NCI-H82 (cell line): ENCODE data around the gene DNAAF3.
A peak's percentile ranks its signal among the peaks of the same experiment; 100 is the strongest.
"Not testable (repeated sequence)": the region's sequence is repeated elsewhere in the genome, so short reads cannot be mapped to it uniquely, and the experiment has no call there.

Experiments used
- DNase-seq: peaks from one replicate; lab custom pipeline; 2025; lab: John Stamatoyannopoulos, UW

The DNAAF3 gene

DNA sequence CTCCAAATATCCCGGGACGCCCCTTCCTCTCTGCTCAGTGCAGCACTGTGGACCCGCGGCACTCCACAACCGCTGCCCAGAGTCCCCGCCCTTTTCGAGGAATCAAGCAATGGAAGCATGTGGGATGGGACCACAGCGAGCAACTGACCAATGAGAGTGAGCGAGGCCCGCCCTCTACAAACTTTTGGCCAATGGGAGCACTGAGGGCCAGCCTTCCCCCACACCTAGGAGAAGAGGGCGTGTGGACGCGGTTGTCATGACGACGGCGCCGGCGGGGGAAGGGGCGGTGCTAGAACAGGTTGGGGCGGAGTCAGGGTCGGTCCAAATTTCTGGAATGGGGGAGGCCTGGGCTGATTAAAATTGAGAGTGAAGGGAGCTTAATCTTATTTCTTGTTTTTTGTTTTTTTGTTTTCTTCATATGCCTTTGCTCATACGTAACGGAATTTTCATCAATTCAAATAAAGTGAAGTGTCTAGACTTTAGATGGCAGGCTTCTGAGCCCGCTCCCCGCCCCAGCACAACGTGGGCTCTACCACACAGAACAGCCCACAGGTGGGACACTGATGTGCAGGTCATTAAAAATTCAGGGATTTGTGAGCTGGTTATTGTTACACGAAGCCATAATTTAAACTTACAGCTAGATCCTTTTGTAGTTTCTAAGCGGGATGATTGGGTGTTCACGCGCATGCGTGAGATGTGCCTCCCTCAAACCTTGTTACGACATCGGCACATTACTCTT lies at the start of gene DNAAF3:
DNAAF3 (minus strand) TSS at position 84 of the 739 bp plus-strand sequence. CDS start 200 bp downstream, outside the sequence.
- peak; percentile 99 for DNase-seq

DNA sequence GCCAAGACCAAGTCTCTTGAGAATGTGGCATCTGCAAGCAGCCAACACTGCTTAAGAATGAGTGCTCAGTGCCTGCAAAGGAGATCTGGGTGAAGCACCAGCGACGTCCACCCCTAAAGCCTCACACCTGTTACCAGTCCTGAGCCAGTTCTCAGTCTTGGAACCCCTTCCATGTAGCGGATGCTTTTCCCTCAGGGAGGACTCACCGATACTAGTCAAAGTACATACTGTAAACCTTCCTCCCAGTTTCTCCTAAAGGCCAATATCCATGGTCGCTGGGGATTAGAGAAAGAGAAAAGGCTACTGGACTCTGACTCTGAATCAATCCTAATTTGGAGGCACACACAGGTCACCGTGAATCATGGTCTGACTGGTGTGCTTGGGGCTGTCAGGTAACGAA lies 47.1 kb upstream of the DNAAF3 start:
- no peak for DNase-seq

DNA sequence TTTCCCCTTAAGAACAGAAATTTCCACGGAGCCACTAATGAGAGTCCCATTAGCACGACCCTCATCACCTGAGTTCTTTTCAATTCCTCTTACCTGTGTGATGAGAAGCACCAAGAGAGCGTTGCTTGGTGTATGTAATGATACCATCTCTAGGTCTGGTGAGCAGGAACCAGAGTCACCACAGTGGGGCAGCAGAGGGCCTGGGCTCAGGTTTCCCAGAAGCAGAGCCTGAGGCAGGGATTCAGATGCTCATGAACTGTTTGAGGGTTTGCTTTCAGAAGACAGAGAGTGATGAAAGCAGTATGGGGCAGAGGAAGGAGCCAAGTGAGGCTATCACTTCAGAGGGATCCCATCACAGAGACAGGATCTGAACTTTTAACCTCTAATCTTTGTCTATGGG lies 46.0 kb upstream of the DNAAF3 start:
- peak; percentile 60 for DNase-seq

DNA sequence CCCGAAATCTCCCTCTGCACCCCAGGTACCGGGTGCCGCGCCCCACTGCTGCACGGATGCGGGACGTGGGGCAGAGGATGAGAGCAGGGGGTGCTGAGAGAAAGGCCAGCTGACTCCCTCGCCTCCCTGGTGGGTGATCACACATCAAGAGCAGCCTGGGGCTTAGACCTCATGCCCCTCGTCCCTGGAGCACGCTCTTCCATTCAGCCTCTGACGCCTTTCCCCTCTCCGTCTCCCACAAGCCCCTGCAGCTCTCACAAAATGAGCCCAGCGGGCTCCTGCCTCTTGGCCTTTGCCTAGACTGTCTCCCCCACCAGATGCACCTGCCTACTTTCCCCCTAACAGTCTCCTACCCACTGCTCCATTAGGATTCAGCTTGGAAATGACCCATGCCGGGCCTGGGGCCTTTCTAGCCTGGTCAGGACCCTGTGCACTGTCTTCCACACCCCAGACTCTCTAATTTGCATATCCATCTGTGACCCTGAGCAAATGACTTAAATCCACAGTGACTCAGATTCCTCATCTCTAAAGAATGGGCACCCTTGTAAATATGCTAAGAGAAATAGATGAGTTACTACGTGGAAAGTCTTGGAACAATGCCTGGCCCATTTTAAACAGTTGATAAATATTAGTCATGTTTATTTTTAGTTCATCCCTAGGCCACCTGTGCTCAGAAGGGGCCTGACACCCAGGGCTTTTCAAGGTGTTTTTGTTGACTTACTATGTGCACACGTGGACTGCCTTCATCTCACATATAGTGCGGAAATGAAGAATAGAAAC lies 43.5 kb upstream of the DNAAF3 start:
- DNase-seq: no peak

DNA sequence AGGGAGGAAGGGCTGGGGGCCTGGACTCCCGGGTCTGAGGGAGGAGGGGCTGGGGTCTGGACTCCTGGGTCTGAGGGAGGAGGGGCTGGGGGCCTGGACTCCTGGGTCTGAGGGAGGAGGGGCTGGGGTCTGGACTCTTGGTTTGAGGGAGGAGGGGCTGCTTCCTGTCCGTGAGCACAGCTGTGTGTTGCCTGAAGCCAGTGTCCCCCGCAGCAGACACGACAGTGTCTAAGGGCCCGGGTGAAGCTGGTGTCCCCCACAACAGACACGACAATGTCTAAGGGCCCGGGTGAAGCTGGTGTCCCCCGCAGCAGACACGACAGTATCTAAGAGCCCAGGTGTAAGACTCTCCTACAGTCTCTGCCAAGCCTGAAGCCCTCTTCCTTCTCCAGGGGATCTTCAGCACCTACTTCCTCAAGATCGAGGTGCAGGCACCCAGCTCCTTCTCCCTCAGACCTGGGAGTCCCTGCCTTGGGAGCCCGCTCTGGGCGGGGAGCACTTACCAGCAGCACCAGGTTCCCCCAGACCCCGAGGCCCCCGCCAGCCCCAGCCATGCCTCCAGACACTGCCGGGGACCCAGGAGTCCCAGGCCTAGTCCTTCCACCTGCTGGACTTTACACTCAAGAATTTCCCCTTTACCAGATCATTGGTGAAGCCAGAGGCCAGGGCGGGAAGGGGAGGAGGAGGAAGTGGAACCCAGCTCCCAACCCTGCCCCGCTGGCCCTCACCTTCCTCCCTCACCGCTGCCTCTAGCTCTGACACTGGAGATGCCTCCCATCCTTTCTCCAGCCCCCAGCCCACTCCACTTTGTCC lies 42.7 kb upstream of the DNAAF3 start, which contains the start of gene PTPRH:
PTPRH (minus strand) TSS at position 622 of the 813 bp plus-strand sequence; CDS start at position 554, 68 bp downstream.
- DNase-seq: no peak

DNA sequence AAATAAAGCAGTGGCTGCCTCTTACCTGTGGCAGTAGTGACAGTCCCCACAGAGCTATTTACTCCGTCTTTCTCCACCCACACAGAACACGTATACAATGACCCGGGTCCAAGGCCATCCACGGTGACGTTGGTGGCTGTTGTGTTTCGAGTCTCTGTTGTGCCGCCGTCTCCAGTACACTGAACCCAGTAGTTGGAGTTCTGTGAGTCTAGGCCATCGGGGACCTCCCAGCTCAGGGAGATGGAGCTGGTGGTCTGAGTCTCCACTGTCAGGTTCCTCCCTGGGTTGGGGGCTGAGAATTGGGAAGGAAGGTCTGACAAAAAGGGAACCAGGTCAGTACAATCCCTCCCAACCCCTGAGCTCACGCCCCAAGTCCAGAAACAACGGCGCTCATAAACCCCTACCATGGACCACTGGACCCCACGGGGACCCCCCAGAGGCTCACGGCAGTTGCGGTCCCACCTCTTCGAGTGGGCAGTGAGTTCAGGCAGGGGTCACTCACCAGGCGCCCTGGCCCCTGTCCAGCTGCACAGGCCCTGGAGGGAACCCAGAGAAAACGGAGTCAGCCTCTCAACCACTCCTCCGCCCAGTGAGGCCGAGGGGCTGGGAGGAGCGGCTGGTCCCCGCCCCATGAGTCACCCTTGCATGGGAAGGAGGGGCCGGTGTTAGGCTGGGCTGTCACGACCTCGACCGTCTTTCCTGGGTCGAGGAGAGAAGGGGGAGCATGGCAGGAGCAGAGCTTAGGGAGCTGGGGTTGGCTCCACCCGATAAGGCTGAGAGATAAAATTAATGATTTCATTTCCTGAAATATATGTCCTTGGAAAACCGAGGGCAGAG lies 40.5 kb upstream of the DNAAF3 start:
- peak; percentile 75 for DNase-seq

DNA sequence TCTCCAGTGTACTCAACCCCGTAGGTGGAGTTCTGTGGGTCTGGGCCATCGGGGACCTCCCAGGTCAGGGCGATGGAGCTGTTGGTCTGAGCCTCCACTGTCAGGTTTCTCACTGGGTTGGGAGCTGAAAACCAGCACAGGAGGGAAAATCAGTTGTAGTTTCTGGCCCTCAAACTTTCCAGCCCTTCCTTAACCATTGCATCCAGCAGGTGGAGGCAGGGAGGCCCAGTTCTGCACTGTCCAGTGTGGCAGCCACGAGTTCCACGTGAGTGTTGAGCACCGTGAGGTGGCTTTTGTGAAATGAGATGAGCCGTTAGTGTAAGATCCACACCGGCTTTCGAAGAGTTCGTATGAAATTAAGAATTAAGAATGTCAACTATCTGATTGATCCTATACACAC lies 35.8 kb upstream of the DNAAF3 start:
- DNase-seq: not testable (repeated sequence)

DNA sequence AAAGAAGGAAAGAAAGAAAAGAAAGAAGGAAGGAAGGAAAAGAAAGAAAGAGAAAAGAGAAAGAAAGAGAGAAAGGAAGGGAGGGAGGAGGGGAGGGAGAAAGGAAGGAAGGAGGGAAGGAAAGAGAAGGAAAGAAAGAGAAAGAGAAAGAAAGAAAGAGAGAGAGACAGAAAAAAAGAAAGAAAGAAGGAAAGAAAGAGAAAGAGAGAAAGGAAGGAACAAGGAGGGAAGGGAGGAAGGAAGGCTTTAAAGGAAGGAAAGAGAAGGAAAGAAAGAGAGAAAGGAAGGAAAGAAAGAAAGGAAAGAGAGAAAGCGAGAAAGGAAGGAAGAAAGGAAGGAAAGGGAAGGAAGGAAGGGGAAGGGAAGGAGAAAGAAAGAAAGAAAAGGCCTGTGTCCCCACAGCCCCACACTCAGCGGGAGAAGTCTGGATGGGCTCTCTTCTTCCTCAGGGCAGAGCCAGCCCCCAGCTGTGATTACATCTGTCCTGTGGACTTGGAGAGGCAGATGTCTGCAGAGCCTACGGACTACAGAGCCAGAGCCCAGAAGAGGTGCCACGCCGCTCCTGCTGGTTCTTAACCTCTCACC lies 33.3 kb upstream of the DNAAF3 start:
- DNase-seq: no peak

DNA sequence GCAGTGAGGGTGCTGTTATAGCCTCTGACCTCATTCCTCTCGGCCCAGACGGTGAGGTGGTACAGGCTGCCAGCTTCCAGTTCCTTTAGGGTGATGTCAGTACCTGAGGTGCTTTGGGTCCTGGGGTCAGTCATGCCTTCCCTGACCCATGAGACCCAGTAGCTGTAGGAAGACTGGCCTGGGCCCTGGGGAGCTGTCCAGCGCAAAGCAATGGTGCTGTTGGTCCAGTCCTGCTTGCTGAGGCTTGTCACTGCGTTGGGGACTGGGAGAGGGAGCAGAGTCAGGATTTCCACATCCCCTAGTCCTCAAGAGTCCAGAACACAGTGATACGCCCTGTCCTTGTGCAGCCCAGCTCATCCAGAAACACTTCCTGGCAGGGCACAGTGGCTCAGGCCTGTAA lies 32.2 kb upstream of the DNAAF3 start:
- DNase-seq: no peak

DNA sequence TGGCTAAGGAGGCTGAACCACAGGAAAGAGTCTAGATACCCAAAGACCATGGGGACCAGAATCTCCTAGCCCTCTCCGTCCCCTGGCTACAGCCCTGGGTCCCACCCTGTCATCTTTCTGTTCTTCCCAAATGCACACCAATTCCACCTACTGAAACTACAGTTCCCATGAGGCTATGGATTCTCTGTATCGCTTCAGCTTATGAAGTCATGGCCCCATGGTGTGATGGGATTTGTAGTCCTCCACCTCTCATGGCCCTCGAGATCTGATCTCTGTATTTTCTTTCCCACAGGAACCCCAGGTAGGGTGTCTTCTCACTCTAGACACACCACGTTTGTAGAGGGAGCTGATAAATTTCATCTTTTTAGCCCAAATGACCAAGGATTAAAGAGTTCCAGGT lies 31.1 kb upstream of the DNAAF3 start:
- DNase-seq: peak; percentile 62

DNA sequence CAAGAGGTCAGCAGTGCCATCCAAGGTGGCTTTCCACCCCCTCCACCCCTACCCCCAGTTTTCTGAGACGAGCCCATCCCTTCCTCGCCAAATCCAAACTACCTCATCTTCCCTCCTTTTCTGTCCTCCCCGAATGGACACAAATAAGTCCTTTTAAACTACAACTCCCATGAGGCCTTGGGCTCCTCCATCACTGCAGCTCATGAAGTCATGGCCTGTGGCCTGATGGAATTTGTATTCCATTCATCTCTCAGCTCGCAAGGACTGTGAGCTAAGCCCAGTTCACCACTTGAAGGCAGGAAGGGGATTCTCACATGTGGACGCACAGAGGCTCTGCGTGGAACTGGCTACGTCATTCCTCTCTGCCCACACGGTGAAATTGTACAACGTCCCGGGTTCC lies 30.4 kb upstream of the DNAAF3 start:
- peak; percentile 43 for DNase-seq

DNA sequence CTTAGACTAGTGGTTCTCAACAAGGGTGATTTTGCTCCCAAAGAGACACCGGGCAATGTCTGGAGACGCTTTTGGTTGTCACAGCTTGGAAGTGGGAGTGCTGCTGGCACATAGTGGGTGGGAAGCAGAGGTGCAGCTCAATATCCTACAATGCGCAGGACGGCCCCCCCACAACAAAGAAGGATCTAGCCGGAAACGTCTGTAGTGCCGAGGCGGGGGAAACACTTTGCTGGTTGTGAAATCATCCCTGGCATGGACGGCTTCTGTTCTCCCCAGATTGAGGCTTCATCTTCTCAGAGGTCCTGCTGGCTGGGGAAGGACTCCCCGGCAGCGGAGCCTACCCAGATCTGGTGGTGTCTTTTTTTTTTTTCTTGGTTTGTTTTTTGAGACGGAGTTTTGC lies 27.1 kb upstream of the DNAAF3 start:
- no peak for DNase-seq

DNA sequence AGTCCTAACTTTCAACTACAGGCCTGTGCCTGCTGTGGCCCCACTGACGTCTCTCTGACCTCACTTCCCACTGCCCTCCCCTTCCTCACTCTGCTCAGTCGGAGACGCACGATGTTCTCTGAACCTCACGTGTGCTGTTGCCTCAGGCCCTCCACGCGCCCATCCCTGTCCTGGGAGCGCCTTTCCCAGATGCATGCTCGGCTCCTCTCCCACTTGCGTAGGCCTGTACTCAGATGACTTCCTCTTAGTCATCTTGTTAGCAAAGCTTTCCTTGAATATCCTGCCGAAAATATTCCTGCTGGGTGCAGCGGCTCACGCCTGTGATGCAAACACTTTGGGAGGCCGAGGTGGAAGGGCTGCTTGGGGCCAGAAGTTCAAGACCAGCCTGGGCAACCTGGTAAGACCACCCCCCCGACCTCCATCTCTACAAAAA lies 23.0 kb upstream of the DNAAF3 start:
- peak; percentile 41 for DNase-seq

DNA sequence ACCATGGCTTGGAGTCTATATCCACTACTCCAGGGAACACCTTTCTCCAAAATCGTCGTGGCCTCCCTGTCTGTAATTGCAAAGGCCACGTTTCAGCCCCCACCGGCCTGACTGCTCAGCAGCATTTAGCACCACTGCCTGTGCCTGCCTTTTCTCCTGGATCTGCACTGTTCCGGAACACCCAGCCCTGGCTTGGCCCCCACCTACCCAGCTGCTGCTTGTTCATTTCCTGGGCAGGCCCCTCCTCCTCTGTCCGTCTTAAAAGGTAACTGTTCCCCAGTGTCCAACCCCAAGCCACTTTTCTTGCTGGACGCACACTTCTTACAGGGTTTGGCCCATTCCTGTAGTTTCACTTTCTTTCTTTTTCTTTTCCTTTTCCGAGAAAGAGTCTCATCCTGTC lies 22.2 kb upstream of the DNAAF3 start:
- DNase-seq: no peak

DNA sequence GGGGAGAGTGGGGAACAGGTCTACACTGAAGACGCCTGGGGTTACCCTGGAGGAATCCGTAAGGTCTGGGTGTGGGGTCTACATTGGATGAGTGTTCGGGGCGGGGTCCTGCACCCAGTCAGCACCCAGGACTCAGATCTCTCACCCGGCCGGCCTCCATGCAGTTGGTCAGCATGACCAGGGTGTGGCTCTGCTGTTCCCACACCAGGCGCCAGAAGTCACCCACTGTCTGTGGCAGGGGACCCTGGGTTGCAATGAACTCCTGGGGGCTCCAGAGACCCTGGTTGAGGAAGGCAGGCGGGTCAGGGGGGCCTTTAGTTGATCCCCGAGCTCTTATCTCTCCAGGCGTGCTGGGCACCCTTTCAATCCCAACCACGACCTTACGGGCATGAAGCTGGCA lies 19.7 kb upstream of the DNAAF3 start:
- DNase-seq: no peak

DNA sequence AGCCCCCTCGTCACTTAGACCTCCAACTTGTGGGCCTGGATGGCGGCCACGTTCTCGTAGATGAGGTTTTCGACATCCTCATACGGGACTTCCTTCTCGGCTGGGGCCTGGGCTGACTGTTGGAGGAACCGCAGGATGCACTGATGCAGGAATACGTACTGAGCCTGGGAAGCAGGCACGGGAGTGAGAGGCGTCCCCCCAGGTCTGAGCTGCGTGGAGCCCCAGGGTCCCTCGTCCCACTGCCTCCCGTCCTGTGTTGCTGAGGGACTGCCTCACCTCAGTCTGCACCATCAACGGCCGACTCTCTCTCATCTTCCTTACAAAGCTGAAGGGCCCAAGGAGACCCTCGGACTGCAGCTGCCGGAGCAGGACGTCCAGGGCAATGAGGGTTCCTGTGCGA lies 15.3 kb upstream of the DNAAF3 start:
- DNase-seq: no peak

DNA sequence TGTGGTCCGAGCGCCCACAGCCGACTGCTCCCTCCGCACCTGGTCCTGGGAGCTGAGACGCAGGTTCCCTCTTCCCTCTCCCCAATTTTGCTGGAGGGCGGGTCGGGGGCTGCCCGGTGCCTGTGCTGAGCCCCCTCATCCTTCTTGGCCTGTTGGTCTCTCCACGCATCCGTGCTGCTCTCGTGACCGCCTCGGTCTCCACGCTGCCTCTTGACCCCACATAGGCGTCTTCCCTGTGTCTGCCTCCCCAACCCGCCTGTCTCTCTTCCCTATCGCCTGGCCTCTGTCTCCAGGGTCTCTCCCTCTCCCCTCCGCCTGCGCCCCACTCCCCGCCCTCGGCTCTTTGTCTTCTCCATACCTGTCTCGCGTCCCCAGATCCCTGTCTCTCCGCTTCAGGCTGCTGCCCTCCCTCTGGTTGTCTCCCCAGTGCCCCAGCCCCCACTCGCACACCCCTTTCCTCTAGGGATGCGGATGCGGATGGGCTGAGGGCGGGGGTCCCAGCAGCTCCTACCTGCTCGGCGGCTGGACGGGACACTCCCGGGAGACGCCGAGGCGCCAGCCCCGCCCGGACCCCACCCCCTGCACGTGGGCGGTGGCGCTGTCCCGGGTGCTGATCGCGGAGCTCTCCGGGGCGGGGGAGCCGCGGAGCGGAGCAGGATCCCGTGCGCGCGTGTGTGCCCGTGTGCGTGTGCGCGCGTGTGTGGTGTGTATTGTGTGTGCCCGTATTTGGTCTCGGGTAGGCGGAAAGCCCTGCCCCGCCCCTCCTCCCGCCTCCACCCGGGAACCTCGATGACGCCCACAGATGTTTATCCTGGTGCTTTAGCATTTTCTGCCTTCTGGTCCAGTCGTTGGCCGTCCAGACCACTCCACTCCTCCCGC lies 13.4 kb upstream of the DNAAF3 start, which contains the start of gene SYT5:
SYT5 (minus strand) TSS at position 684 of the 879 bp plus-strand sequence. CDS start 1,248 bp downstream, outside the sequence.
- DNase-seq: no peak

DNA sequence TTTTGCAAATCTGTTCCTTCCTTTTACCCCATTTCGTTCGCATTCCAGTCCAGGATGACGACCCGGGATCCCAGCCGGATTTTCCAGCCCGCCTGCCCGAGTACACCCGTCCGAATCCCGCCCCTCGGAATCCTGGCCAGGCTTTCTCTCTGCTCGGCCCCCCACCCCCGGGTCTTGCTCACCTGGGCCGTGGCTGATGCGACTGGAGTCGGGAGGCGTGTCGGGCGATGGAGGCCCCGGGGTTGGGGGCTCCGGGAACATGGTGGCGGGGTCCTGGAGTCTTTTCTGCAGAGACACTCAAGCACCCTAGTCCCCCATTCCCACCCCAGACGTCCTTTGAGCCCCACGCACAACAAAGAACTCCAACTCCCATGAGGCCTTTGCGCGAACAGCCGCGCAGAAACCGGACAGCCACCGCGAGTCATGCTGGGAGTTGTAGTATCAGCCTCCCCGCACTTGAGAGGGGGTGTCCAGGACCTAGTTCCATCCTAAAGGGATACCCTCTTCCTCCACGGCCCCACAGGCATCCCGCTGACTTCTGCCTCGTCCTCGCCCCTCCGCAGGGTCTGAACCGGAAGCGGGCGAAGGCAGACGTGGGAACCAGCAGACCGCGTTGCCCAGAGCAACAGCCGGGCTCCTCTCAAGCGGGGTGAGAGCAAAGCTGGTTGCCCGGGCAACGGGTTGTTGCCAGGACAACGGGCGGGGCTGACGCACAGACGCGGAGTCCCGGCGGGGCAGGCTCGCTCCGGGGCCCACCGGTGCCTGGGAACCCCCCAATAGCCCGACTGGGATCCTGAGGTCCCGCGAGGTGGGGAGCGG lies 12.6 kb upstream of the DNAAF3 start:
- DNase-seq: peak; percentile 90

DNA sequence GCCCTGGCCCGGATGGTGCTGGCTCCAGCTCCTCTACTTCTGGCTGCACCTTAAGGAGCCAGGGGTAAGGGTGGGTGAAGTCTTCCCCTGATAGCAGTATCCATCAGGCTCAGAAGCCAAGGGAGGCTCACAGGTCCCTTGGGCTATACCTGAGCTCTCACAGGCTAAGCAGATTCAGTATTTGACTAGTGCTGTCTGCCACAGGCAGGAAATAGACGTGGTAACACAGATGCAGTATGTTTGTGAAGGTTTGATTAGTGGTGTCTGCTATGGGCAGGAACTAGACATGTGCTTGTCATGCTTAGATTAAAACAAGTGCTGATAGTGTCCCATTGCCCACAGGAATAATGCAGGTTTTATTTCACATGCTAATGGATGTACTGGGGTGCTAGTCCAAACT lies 9.7 kb upstream of the DNAAF3 start:
- no peak for DNase-seq
